PC-3 (cell line): ENCODE results near the gene CEP112. TPM values are rescaled to one million over a fixed set of nuclear protein-coding genes. Genes with fewer than 3 reads are reported as not detected.

Source experiments
- ATAC-seq: fragments of 200-7000 bp; cut with Tn5 transposase; 2 replicates; pipeline ENCODE4 v1.9.1; 2020; ENCODE audit warnings: mild to moderate bottlenecking, moderate library complexity
- BruUV-seq: library from RNA; stranded (reverse); fragments of 400-500 nt; replicated peaks from 2 replicates; lab custom pipeline; 2021; lab: Mats Ljungman, UMichigan
- CTCF ChIA-PET: fragments of 300-600 bp; sonication (Branson Sonifier 250); formaldehyde crosslinking; loops from one replicate; lab custom pipeline; 2022; ENCODE audit warnings: antibody characterized with exemption; lab: Charles Lee
- POLR2A ChIA-PET: fragments of 300-600 bp; sonication (Branson Sonifier 250); formaldehyde crosslinking; loops from one replicate; lab custom pipeline; 2022; ENCODE audit warnings: antibody characterized with exemption; ENCODE audit not compliant: unreplicated experiment; lab: Charles Lee
- DNase-seq: peaks from one replicate; pipeline ENCODE4 v3.0.0-alpha.2; 2015
- H2AFZ ChIP-seq: fragments of 300-600 bp; sonication (generic); 2 replicates; pipeline ENCODE4 v1.6.0; 2016; ENCODE audit warnings: antibody characterized with exemption, low read length
- H3F3A ChIP-seq: fragments of 300-600 bp; sonication (generic); one replicate; pipeline ENCODE4 v1.6.0; 2017; ENCODE audit warnings: antibody characterized with exemption, low read length, control low read depth, mild to moderate bottlenecking; ENCODE audit not compliant: unreplicated experiment
- H3K27ac ChIP-seq: fragments of 300-600 bp; sonication (generic); 2 replicates; pipeline ENCODE4 v1.5.1; 2016; ENCODE audit warnings: mild to moderate bottlenecking, low read length
- H3K27me3 ChIP-seq: fragments of 300-600 bp; sonication (generic); 2 replicates; pipeline ENCODE4 v1.6.1; 2016; ENCODE audit warnings: low read length, mixed read lengths
- H3K36me3 ChIP-seq: fragments of 300-600 bp; sonication (generic); 2 replicates; pipeline ENCODE4 v1.6.1; 2016; ENCODE audit warnings: low read depth, mixed run types, low read length, mixed read lengths
- H3K4me1 ChIP-seq: fragments of 300-600 bp; sonication (generic); 2 replicates; pipeline ENCODE4 v1.5.1; 2016; ENCODE audit warnings: low read length; ENCODE audit not compliant: insufficient read depth
- H3K4me2 ChIP-seq: fragments of 300-600 bp; sonication (generic); 2 replicates; pipeline ENCODE4 v1.6.0; 2016; ENCODE audit warnings: low read length
- H3K4me3 ChIP-seq: fragments of 300-600 bp; sonication (generic); 2 replicates; pipeline ENCODE4 v1.5.1; 2016; ENCODE audit warnings: mild to moderate bottlenecking, low read length, mixed read lengths
- H3K79me2 ChIP-seq: fragments of 300-600 bp; sonication (generic); 2 replicates; pipeline ENCODE4 v1.6.1; 2017; ENCODE audit warnings: low read length, mixed read lengths
- H3K9ac ChIP-seq: fragments of 300-600 bp; sonication (generic); 2 replicates; pipeline ENCODE4 v1.6.0; 2016; ENCODE audit warnings: mild to moderate bottlenecking, low read length
- H3K9me2 ChIP-seq: fragments of 300-600 bp; sonication (generic); replicated peaks from 2 replicates; pipeline ENCODE4 v1.6.1; 2016; ENCODE audit warnings: mixed run types, low read length, mixed read lengths
- H3K9me3 ChIP-seq: fragments of 300-600 bp; sonication (generic); 2 replicates; pipeline ENCODE4 v1.6.1; 2016; ENCODE audit warnings: low read length, mixed read lengths
- H4K20me1 ChIP-seq: fragments of 300-600 bp; sonication (generic); 2 replicates; pipeline ENCODE4 v1.6.1; 2016; ENCODE audit warnings: low read length, mixed read lengths
- EZH2 ChIP-seq: fragments of 300-600 bp; sonication (generic); IDR thresholded peaks from one replicate; pipeline ENCODE4 v1.6.1; 2017; ENCODE audit warnings: antibody characterized with exemption, mild to moderate bottlenecking, low read length; ENCODE audit not compliant: unreplicated experiment
- EZH2phosphoT487 ChIP-seq: fragments of 300-600 bp; sonication (generic); IDR thresholded peaks from 2 replicates; pipeline ENCODE4 v1.6.1; 2018; ENCODE audit warnings: mild to moderate bottlenecking, antibody characterized with exemption, low read length, borderline replicate concordance
- intact Hi-C: fragments of 100-400 bp; cut with micrococcal nuclease; formaldehyde crosslinking; loops from 2 replicates; pipeline ENCODE4 v1.9.0; 2023
- total RNA-seq: library from RNA; depleted of rRNA; stranded (reverse); fragments of >200 nt; gene quantifications from 2 replicates; pipeline ENCODE4 v1.2.3, GENCODE V29; 2014
- TF ChIP-seq, protein P1 (sequence below): fragments of 300-600 bp; sonication (generic); conservative IDR thresholded peaks from 2 replicates; pipeline ENCODE4 v1.5.1; 2017; ENCODE audit warnings: antibody characterized with exemption, low read depth, mild to moderate bottlenecking, low read length

CEP112 gene
- total RNA-seq, 1 experiment from 2014 or later: 6.5 TPM

DNA sequence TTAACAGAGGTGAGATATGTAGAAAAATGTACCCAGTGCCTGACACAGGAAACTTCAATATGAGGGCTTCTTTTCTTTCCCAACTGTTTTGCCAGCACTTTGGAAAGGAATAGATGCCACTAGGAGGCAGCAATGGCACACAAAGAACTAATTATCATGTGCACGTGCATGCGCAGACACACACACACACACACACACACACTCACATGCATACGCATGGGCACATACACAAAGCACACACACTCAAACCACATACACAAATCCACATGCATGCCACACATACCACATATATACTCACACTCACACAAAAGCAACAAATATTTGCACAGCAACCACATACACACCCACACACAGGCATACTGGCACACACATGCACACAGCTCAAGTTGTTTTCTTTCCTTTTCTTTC, 8.8 kb upstream of the CEP112 start:
- DNase-seq (peak; percentile 82), ATAC-seq (peak; percentile 65)
- POLR2A ChIA-PET: no interaction called here
- H3K9me3 ChIP-seq: no peaks in the 10 kb centered on the region
- peak overlapping the region; percentile 4; the same call in 1 of the 2 replicates for H3K4me3 ChIP-seq
- peak overlapping the region; percentile 39; the same call in 1 of the 2 replicates for H2AFZ ChIP-seq
- no peaks in the 10 kb centered on the region for H3K36me3 ChIP-seq
- no peaks in the 10 kb centered on the region for H3F3A ChIP-seq
- peaks cover 8% of the 10 kb centered on the region for H3K4me1 ChIP-seq
- H3K79me2 ChIP-seq: no peaks in the 10 kb centered on the region
- H3K9ac ChIP-seq: no peak overlapping the region
- BruUV-seq: no TSS peak
- H3K27ac ChIP-seq: no peak overlapping the region
- TF ChIP-seq, protein P1, sequence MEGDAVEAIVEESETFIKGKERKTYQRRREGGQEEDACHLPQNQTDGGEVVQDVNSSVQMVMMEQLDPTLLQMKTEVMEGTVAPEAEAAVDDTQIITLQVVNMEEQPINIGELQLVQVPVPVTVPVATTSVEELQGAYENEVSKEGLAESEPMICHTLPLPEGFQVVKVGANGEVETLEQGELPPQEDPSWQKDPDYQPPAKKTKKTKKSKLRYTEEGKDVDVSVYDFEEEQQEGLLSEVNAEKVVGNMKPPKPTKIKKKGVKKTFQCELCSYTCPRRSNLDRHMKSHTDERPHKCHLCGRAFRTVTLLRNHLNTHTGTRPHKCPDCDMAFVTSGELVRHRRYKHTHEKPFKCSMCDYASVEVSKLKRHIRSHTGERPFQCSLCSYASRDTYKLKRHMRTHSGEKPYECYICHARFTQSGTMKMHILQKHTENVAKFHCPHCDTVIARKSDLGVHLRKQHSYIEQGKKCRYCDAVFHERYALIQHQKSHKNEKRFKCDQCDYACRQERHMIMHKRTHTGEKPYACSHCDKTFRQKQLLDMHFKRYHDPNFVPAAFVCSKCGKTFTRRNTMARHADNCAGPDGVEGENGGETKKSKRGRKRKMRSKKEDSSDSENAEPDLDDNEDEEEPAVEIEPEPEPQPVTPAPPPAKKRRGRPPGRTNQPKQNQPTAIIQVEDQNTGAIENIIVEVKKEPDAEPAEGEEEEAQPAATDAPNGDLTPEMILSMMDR: peak; percentile 95
- no peak for TF ChIP-seq EZH2phosphoT487
- H3K9me2 ChIP-seq: no peaks in the 10 kb centered on the region
- peak overlapping the region; percentile 48 for H3K4me2 ChIP-seq
- H4K20me1 ChIP-seq: no peaks in the 10 kb centered on the region
- H3K27me3 ChIP-seq: no peaks in the 10 kb centered on the region
- intact Hi-C loops: loop anchor here (1.0 to 2.0 kb wide), 4 partner anchors 40 to 473 kb away; no protein-coding TSS in a partner anchor
- CTCF ChIA-PET: interaction anchor here (0.7 to 2.0 kb wide), 4 partner anchors 10 to 646 kb away, joined by 3 to 7 read pairs (median 4); no protein-coding TSS in a partner anchor

DNA sequence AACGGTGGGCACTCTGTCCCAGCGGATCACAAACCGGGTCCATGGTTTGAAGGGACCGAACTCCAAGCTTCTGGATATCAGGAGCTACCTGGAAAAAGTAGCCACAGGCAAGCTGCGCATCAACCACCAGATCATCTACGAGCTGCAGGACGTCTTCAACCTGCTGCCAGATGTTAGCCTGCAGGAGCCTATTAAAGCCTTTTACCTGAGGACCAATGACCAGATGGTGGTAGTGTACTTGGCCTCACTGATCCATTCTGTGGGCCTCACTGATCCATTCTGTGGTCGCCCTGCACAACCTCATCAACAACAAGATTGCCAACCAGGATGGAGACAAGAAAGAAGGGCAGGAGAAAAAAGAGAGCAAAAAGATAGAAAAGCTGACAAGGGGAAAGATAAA, 6.3 kb upstream of the CEP112 start:
- H3K4me2 ChIP-seq: no peak overlapping the region
- H3K79me2 ChIP-seq: no peaks in the 10 kb centered on the region
- no peaks in the 10 kb centered on the region for H3K27me3 ChIP-seq
- no peak overlapping the region for H3K9ac ChIP-seq
- no peaks in the 10 kb centered on the region for H4K20me1 ChIP-seq
- intact Hi-C loops: no loop called here
- ChIA-PET CTCF (no interaction called here), POLR2A (no interaction called here)
- H3K4me1 ChIP-seq: peaks cover 8% of the 10 kb centered on the region
- BruUV-seq: no TSS peak
- H2AFZ ChIP-seq: no peak overlapping the region
- DNase-seq (no peak), ATAC-seq (no peak)
- TF ChIP-seq, protein P1: no peak
- no peak for TF ChIP-seq EZH2phosphoT487
- TF ChIP-seq EZH2: no peak
- H3K9me3 ChIP-seq: no peaks in the 10 kb centered on the region
- no peaks in the 10 kb centered on the region for H3K9me2 ChIP-seq
- H3K27ac ChIP-seq: no peak overlapping the region
- H3K36me3 ChIP-seq: no peaks in the 10 kb centered on the region
- no peaks in the 10 kb centered on the region for H3F3A ChIP-seq
- H3K4me3 ChIP-seq: no peak overlapping the region

DNA sequence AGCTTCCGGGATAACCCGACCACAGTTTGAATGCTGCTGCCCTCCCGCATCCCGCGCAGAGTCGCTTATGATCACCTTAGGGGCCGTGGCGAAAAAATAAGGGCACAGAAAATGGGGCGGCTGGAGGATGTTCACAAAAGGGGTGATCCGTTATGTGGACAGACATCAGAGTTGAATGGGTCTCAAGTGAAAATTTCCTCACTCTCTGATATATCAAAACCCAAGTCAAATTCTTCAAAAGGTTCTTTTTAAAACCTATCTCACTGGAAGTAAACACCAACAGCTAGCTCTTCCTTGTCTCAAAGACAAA, 400 bp upstream of the CEP112 start:
- intact Hi-C loops: loop anchor here (2.0 kb wide), 1 partner anchor 484 kb away; no protein-coding TSS in a partner anchor
- Histone ChIP-seq H2AFZ (peak overlapping the region; percentile 98), H3K27ac (no peak overlapping the region), H4K20me1 (no peaks in the 10 kb centered on the region), H3K4me1 (peaks cover 13% of the 10 kb centered on the region), H3K36me3 (no peaks in the 10 kb centered on the region), H3K4me3 (peak overlapping the region; percentile 88), H3K79me2 (no peaks in the 10 kb centered on the region), H3K9ac (no peak overlapping the region; the same call in 1 of the 2 replicates), H3K9me3 (no peaks in the 10 kb centered on the region), H3F3A (no peaks in the 10 kb centered on the region), H3K4me2 (peak overlapping the region; percentile 92), H3K9me2 (no peaks in the 10 kb centered on the region), H3K27me3 (no peaks in the 10 kb centered on the region)
- ChIA-PET POLR2A (no interaction called here), CTCF (no interaction called here)
- DNase-seq: no peak
- no TSS peak for BruUV-seq
- TF ChIP-seq EZH2phosphoT487: no peak
- TF ChIP-seq EZH2: no peak
- TF ChIP-seq, protein P1: no peak
- ATAC-seq: no peak
